Neural progenitor cell (in vitro differentiated cells): ENCODE measurements around the gene VSX2. TPM values are rescaled to one million over a fixed set of nuclear protein-coding genes. Genes with fewer than 3 reads are reported as not detected.

Experiments
- DNase-seq: peaks from one replicate; pipeline ENCODE4 v3.0.0-alpha.2; 2016; ENCODE audit warnings: low spot score
- H2AFZ ChIP-seq: fragments of 200-600 bp; sonication (generic); replicated peaks from 2 replicates; pipeline ENCODE4 v1.6.1; 2016; ENCODE audit warnings: antibody characterized with exemption
- H3F3A ChIP-seq: fragments of 200-600 bp; sonication (generic); 2 replicates; pipeline ENCODE4 v1.6.1; 2016; ENCODE audit warnings: antibody characterized with exemption, low read depth
- H3K27ac ChIP-seq: fragments of 200-600 bp; sonication (generic); 2 replicates; pipeline ENCODE4 v1.5.1; 2016; ENCODE audit warnings: mild to moderate bottlenecking
- H3K27me3 ChIP-seq: fragments of 200-600 bp; sonication (generic); 2 replicates; pipeline ENCODE4 v1.6.1; 2016; ENCODE audit warnings: mild to moderate bottlenecking, moderate library complexity
- H3K36me3 ChIP-seq: fragments of 200-600 bp; sonication (generic); 2 replicates; pipeline ENCODE4 v1.5.1; 2016
- H3K4me1 ChIP-seq: fragments of 200-600 bp; sonication (generic); 2 replicates; pipeline ENCODE4 v1.6.1; 2016; ENCODE audit warnings: mixed run types
- H3K4me2 ChIP-seq: fragments of 200-600 bp; sonication (generic); 2 replicates; pipeline ENCODE4 v1.6.1; 2016
- H3K4me3 ChIP-seq: fragments of 200-600 bp; sonication (generic); 2 replicates; pipeline ENCODE4 v1.5.1; 2016
- H3K79me2 ChIP-seq: fragments of 200-600 bp; sonication (generic); 2 replicates; pipeline ENCODE4 v1.6.1; 2016; ENCODE audit warnings: low read depth
- H3K9ac ChIP-seq: fragments of 200-600 bp; sonication (generic); 2 replicates; pipeline ENCODE4 v1.6.1; 2016
- H3K9me3 ChIP-seq: fragments of 200-600 bp; sonication (generic); 2 replicates; pipeline ENCODE4 v1.5.1; 2016; ENCODE audit warnings: low read depth
- H4K20me1 ChIP-seq: fragments of 200-600 bp; sonication (generic); 2 replicates; pipeline ENCODE4 v1.6.1; 2016; ENCODE audit warnings: low read depth
- H3K27ac Mint-ChIP-seq: 3 replicates; pipeline ENCODE4 v1.8.0; 2021; ENCODE audit warnings: mixed read lengths
- H3K27me3 Mint-ChIP-seq: 2 replicates; pipeline ENCODE4 v1.8.0; 2022; ENCODE audit warnings: low read depth, mild to moderate bottlenecking, inconsistent platforms, moderate library complexity, mixed read lengths; ENCODE audit not compliant: insufficient read depth
- H3K36me3 Mint-ChIP-seq: 3 replicates; pipeline ENCODE4 v1.8.0; 2021; ENCODE audit warnings: mixed read lengths
- H3K4me1 Mint-ChIP-seq: 3 replicates; pipeline ENCODE4 v1.8.0; 2021; ENCODE audit warnings: mixed read lengths
- H3K4me3 Mint-ChIP-seq: 3 replicates; pipeline ENCODE4 v1.8.0; 2021; ENCODE audit warnings: mild to moderate bottlenecking, moderate library complexity, mixed read lengths
- H3K9me3 Mint-ChIP-seq: 3 replicates; pipeline ENCODE4 v1.8.0; 2020; ENCODE audit warnings: mixed read lengths
- EZH2 ChIP-seq: fragments of 200-600 bp; sonication (generic); IDR thresholded peaks from 2 replicates; pipeline ENCODE4 v1.6.1; 2017; ENCODE audit warnings: antibody characterized with exemption, mild to moderate bottlenecking, moderate library complexity
- EZH2phosphoT487 ChIP-seq: fragments of 200-600 bp; sonication (generic); IDR thresholded peaks from 2 replicates; pipeline ENCODE4 v1.6.1; 2017; ENCODE audit warnings: antibody characterized with exemption
- total RNA-seq: library from RNA; depleted of rRNA; stranded (reverse); fragments of >200 nt; gene quantifications from 2 replicates; pipeline ENCODE4 v1.2.3, GENCODE V29; 2015; ENCODE audit warnings: low replicate concordance
- TF ChIP-seq, protein P1 (sequence below): fragments of 200-600 bp; sonication (generic); IDR thresholded peaks from 2 replicates; pipeline ENCODE4 v1.5.1; 2017; ENCODE audit warnings: antibody characterized with exemption, mild to moderate bottlenecking

Gene VSX2
- total RNA-seq, 1 donor from 2014 or later, result 0.51 TPM

DNA sequence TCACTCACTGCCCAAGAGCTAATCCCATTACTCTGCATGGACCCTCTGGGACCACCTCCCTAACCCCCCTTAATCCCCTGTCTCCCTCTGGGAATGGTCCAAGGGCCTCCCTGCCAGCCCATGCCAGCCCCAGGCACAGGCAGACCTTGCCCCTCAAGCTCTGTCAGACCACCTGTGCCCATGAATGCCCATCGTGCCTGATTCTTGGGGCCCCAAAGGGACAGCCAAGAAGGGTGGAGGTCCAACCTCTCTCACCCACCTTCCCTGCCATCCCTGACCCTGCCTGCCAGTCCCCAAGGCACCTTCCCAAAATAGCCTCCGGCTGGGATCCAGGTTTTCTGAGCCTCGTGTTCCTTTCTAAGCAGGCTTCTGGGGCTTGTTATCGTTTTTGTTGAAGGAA is 20.8 kb upstream of the VSX2 start:
- peaks cover 17% of the 10 kb centered on the region for H3K27me3 Mint-ChIP-seq
- peaks cover 24% of the 10 kb centered on the region for H3K4me1 Mint-ChIP-seq
- H3K9me3 Mint-ChIP-seq, result no peaks in the 10 kb centered on the region

DNA sequence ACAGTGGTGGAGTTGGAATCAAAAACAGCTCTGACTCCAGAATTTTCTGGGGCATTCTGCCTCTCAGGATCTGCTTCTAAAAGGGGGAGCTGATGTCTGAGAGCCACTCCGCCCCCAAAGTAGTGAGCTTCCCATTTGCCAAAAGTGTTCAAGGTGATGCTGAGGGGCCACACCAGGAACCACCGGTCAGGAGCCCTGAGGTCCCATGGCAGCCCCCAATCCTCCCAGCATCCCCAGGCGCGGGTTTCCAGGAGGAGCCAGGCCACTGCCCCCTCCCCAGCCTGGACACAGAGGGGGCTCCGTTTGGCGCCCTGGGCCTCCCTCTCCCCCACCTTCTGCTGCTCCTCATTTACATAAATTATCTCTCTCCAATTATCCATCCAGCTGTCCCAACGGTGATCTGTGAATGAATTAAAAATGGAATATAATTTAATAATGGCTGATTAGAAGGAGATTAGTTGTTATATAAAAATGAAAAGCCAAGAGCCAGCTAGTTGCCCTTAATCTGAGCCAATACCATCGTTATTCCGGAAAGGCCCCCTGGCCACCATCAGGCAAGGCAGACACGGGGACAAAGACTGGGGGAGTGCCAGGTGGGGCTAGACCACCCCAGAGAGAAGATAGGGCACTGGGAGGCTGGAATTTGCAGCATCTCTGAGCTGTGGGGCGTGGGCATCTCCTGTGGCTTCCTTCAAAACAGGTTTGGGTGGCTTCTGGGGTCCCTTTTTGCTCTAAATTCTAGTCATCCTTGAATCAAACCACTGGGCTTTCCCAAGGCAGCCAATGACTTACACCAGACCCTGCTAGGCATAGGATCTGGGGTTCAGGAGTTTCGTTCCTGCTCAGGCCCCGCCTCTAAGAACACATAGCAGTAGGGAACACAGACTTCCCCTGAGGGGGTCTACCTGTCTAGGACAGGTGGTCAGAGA is 19.7 kb upstream of the VSX2 start:
- Histone ChIP-seq H3K79me2 (no peaks in the 10 kb centered on the region), H3K9me3 (no peaks in the 10 kb centered on the region), H3K4me3 (no peak overlapping the region), H3K4me2 (no peak overlapping the region), H3K27me3 (peaks cover 41% of the 10 kb centered on the region), H3K27ac (no peak overlapping the region), H3F3A (peaks cover 13% of the 10 kb centered on the region), H3K9ac (no peak overlapping the region), H4K20me1 (no peaks in the 10 kb centered on the region), H3K36me3 (no peaks in the 10 kb centered on the region), H2AFZ (no peak overlapping the region), H3K4me1 (peaks cover 23% of the 10 kb centered on the region)
- H3K4me1 Mint-ChIP-seq, result peaks cover 25% of the 10 kb centered on the region
- H3K4me3 Mint-ChIP-seq, result no peak overlapping the region
- no peak for DNase-seq
- peaks cover 17% of the 10 kb centered on the region for H3K27me3 Mint-ChIP-seq
- H3K27ac Mint-ChIP-seq, result no peak overlapping the region
- no peaks in the 10 kb centered on the region for H3K9me3 Mint-ChIP-seq
- TF ChIP-seq EZH2phosphoT487, result no peak
- TF ChIP-seq, protein P1, sequence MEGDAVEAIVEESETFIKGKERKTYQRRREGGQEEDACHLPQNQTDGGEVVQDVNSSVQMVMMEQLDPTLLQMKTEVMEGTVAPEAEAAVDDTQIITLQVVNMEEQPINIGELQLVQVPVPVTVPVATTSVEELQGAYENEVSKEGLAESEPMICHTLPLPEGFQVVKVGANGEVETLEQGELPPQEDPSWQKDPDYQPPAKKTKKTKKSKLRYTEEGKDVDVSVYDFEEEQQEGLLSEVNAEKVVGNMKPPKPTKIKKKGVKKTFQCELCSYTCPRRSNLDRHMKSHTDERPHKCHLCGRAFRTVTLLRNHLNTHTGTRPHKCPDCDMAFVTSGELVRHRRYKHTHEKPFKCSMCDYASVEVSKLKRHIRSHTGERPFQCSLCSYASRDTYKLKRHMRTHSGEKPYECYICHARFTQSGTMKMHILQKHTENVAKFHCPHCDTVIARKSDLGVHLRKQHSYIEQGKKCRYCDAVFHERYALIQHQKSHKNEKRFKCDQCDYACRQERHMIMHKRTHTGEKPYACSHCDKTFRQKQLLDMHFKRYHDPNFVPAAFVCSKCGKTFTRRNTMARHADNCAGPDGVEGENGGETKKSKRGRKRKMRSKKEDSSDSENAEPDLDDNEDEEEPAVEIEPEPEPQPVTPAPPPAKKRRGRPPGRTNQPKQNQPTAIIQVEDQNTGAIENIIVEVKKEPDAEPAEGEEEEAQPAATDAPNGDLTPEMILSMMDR, result no peak
- TF ChIP-seq EZH2, result no peak
- no peaks in the 10 kb centered on the region for H3K36me3 Mint-ChIP-seq

More for the DNA sequence above, 20.8 kb upstream of the VSX2 start:
- no peak overlapping the region for H3K9ac ChIP-seq
- H3F3A ChIP-seq, result peaks cover 20% of the 10 kb centered on the region
- no peak for DNase-seq
- H3K79me2 ChIP-seq, result no peaks in the 10 kb centered on the region
- no peak overlapping the region for H3K4me2 ChIP-seq
- no peaks in the 10 kb centered on the region for H3K36me3 Mint-ChIP-seq
- H3K9me3 ChIP-seq, result no peaks in the 10 kb centered on the region
- H3K4me1 ChIP-seq, result peaks cover 33% of the 10 kb centered on the region
- no peak overlapping the region for H2AFZ ChIP-seq
- TF ChIP-seq EZH2phosphoT487 (no peak), EZH2 (no peak)
- TF ChIP-seq, protein P1, result no peak
- H3K27ac Mint-ChIP-seq, result no peak overlapping the region
- H3K36me3 ChIP-seq, result no peaks in the 10 kb centered on the region
- H3K4me3 Mint-ChIP-seq, result no peak overlapping the region
- H3K27ac ChIP-seq, result no peak overlapping the region
- no peaks in the 10 kb centered on the region for H4K20me1 ChIP-seq
- H3K4me3 ChIP-seq, result no peak overlapping the region
- peaks cover 41% of the 10 kb centered on the region for H3K27me3 ChIP-seq

- Histone ChIP-seq H3K4me1 (peaks cover 20% of the 10 kb centered on the region), H3K27ac (no peak overlapping the region), H3K79me2 (no peaks in the 10 kb centered on the region), H3K4me3 (no peak overlapping the region), H3K9me3 (no peaks in the 10 kb centered on the region), H3K36me3 (no peaks in the 10 kb centered on the region), H3K9ac (no peak overlapping the region), H3K4me2 (no peak overlapping the region), H4K20me1 (no peaks in the 10 kb centered on the region), H3K27me3 (peaks cover 41% of the 10 kb centered on the region), H3F3A (peaks cover 13% of the 10 kb centered on the region), H2AFZ (no peak overlapping the region)
- H3K27ac Mint-ChIP-seq, result peak overlapping the region; percentile 60
- no peak for DNase-seq
- peaks cover 22% of the 10 kb centered on the region for H3K27me3 Mint-ChIP-seq
- TF ChIP-seq EZH2phosphoT487, result no peak
- TF ChIP-seq, protein P1, result no peak
- TF ChIP-seq EZH2, result no peak
- no peaks in the 10 kb centered on the region for H3K9me3 Mint-ChIP-seq
- H3K36me3 Mint-ChIP-seq, result no peaks in the 10 kb centered on the region
- no peak overlapping the region for H3K4me3 Mint-ChIP-seq
- peaks cover 26% of the 10 kb centered on the region for H3K4me1 Mint-ChIP-seq
Observed at GRCh38 chr14:74220991-74221390, 18.3 kb upstream of the VSX2 start.
